SKM-1 treated with dmso at 0.1 percent for 144 hours (cell line): ENCODE measurements around the gene ZBED3.
A peak's percentile ranks its signal among the peaks of the same experiment; 100 is the strongest.
"Not testable (repeated sequence)": the region's sequence is repeated elsewhere in the genome, so short reads cannot be mapped to it uniquely, and the experiment has no call there.

Experiments
- DNase-seq: peaks from one replicate; lab custom pipeline; 2025; ENCODE audit not compliant: unreplicated experiment; lab: John Stamatoyannopoulos, UW

The ZBED3 gene

DNA sequence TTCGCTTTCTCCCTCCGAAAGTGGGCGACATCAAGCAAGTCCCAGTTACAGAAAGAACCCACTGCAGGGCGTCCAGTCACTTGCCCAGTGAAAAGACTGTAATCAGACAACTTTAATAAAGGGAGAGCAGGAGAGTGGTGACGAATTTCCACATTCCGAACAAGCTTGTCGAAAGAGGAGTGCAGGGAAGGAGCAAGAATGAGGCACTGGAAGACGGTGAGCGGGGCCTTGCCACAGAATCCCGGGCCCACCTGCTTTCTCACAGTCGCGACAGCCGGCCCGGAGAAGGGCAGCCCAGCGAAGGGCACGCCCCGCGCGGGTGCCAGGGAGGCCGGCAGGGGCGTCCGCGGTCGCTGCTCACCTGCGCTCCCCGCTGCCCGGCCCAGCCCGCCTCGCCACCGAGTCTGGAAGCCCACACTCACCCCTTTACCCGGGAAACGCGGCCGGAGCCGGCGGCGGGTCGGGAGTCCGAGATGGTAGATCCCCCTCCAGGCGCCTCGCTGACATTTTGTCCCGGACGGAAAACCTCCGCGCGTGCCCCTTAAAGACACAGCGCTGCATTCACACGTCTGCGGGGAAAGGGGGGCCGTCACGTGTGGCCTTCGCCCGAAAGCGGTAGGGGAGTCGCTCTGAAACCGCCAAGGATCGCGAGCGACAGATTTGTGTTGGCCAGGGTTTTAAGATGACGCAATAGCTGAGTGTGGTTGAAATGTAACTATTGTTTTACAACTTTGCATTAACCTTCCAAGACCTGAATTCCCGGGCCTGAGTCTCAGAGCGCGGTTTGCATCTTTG lies at the start of gene ZBED3:
Gene ZBED3 (minus strand): TSS at position 597 of the 795 bp plus-strand sequence. CDS start 9,407 bp downstream, outside the sequence.
- DNase-seq = peak; percentile 59

DNA sequence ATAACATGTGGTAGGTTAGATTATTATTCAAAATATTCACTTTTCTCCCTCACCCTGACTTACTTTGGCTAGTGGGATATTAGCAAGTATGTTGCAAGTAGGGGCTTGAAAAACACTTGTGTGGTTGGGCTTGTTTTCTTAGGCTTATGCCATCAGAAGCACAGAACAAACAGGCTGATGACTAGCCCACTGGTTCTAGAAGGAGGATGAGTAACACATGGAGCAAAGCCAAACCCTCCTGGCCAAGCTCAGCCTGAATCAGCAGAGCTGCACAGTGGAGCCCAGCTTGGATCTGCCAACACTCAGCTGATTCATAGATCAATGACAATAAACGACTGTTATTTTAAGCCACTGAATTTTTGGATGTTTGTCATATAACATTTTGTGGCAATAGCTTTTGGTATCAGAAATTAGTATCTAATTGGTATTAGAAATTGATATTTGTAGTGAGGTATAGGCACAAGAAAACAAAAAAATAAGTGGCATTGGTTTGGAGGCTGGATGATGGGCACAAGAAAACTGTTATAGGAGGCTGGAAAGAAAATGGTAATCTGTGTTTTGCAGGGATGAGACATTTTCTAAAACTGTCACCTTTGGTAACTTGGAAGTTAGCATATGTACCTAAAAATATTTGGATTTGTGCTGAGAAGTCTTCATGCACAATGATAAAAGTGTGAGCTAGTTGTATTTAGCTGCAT lies 46.1 kb upstream of the ZBED3 start:
- DNase-seq = no peak

- no peak for DNase-seq
Observed at GRCh38 chr5:77131361-77131760, 44.3 kb upstream of the ZBED3 start.

DNA sequence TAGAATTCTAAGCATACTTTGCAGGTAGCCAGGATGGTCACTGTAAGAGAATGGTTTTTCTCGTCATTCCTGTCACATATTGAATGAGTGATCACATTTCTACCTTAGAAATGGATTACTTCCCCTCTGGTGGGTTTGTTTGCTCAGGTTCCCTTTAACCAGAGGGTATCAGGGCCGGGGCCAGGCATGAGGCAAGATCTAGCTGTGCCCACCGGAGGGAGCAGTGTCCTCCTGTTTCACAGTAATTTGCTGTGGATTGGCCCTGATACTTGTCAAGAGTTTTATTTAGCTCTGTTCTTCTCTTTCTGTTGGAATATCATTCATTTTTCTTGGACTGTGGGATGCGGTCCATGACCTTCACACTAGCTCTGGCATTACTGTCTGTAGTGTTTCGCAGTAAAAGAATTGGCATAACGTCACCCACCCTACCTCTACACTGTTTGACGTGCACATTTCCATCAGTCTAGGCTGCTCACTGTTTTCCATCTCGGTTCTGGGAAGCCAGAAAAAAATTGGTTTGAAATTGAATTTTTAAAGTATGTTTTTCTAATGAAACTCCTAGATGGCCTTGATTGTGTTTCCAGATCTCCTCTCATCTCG lies 42.4 kb upstream of the ZBED3 start:
- DNase-seq = peak; percentile 35

GRCh38 chr5:77128411-77129061 lies 41.5 kb upstream of the ZBED3 start:
- no peak for DNase-seq

GRCh38 chr5:77123057-77123456 lies 36.0 kb upstream of the ZBED3 start:
- DNase-seq = no peak

DNA sequence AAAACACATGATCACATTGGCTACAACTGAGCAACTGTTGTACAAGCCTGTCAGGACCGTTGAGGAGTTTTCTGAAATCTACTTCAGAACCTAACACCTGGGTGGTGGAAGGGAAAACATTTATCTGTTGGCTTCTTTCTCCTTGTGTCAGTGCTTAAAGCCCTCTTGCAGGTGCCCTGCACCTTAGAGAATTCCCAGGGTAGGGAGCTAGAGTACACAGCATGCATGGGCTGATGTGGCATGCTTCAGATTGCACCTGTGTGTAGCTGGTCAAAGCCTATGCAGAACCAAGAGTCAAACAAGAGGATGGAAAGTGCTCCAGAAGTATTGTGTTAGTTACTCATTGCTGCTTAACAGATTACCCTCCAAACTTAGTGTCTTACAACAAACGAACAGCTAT lies 33.6 kb upstream of the ZBED3 start:
- DNase-seq = no peak

DNA sequence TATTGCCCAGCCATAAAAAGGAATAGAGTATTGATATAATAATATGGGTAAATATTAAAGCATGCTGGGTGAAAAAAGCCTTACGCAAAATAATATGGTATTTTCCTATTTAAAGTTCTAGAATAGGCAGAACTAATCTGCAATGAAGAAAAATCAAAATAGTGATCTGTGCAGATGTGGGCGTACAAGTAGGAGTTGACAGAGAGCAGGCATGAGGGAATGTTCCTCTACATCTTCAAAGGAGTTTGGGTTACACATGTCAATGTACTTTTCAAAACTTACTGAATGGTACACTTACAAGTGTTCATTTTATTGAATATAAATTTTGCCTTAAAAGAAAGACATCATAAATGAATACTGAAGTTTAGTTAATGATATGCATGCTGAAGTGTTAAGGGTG lies 33.0 kb upstream of the ZBED3 start:
- no peak for DNase-seq

GRCh38 chr5:77117161-77117560 lies 30.1 kb upstream of the ZBED3 start:
- peak; percentile 30 for DNase-seq

GRCh38 chr5:77107035-77107434 lies 19.9 kb upstream of the ZBED3 start:
- DNase-seq = not testable (repeated sequence)

- DNase-seq = no peak
Observed at GRCh38 chr5:77104813-77105212, 17.7 kb upstream of the ZBED3 start.

- DNase-seq = no peak
Observed at GRCh38 chr5:77103457-77103856, 16.4 kb upstream of the ZBED3 start.

GRCh38 chr5:77102549-77102948 lies 15.5 kb upstream of the ZBED3 start:
- no peak for DNase-seq

DNA sequence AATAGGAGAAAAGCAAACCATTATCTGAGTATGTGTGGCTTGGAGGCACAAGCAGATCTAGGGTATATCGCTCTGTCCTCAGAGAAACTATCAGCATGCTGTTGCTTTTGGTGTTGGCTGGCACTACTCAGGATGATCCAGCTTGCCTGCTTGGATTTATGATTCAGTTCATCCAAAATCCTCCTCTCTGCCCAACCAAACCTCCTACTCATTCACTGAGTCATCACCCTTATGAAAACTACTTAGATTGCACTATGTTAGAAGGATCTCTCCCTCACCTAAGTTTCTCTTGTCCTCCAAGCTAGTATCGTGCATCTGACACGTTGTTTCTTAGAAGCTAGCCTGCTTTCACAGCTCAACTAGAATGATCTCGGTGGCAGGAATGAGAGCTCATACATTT lies 14.2 kb upstream of the ZBED3 start:
- DNase-seq = no peak

GRCh38 chr5:77095189-77095588 lies 8.1 kb upstream of the ZBED3 start:
- DNase-seq = no peak

- no peak for DNase-seq
Observed at GRCh38 chr5:77087484-77088261, 588 bp upstream of the ZBED3 start.

DNA sequence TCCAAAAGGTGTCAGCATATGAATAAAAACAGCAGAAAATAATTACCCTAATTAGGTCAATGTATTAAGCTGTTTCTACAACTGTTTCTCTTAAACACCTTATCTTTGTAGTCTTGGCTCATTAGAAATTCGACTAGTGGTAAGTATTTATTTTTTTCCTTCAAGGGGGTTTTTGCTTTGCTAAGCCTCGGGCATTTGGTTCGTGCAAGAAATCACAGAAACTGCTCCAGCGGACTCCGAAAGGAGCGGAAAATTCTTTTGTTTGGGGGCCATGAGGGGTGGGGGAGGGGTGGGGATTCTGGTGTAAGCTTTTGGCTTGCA lies 757 bp downstream of the ZBED3 start:
- no peak for DNase-seq

- no peak for DNase-seq
Observed at GRCh38 chr5:77083088-77083487, 4.0 kb downstream of the ZBED3 start.

DNA sequence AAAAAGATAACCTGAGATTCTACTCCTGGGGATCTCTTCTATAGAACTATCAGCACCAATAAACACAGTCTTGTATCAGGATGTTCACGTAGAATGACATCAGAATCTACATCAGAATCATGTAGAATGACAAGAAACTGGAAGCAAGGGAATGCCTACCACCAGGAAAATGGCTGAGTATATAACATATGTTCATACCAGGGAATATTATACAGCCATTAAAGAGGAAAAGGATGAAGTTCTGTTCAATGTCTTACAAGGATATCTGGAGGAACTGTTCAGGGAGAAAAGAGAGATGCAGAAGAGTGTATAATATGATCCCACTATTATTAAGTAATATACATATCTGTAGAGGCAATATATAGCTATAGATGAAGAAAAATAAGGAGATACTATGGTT lies 4.8 kb downstream of the ZBED3 start:
- DNase-seq = no peak

- DNase-seq = no peak
Observed at GRCh38 chr5:77080905-77081304, 6.2 kb downstream of the ZBED3 start.

DNA sequence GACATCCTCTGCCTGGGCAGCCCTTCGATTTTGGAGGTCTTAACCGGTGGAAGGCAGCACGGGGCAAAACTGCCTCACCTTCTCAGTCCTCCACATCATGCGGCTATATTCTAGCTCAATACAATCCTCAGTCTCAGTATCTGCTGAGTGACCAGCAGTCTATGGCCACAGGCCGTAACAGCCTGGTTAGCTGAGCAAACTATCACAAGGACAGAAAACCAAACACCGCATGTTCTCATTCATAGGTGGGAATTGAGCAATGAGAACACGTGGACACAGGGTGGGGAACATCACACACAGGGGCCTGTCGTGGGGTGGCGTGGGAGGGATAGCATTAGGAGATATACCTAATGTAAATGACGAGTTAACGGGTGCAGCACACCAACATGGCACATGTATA lies 6.6 kb downstream of the ZBED3 start:
- not testable (repeated sequence) for DNase-seq
